H54 (cell line): ENCODE measurements around the gene ZNF493.
A peak's percentile ranks its signal among the peaks of the same experiment; 100 is the strongest.

ENCODE experiments used
- DNase-seq: peaks from one replicate; pipeline ENCODE4 v3.0.0; 2011; ENCODE audit warnings: low spot score, mixed read lengths; ENCODE audit not compliant: insufficient read length
- FAIRE-seq: peaks from 3 replicates; lab custom pipeline; 2011; peaks lifted over from hg19 to GRCh38; lab: Jason Lieb, UNC
- POLR2A ChIP-seq: IDR thresholded peaks from 2 replicates; pipeline ENCODE4 v1.6.1; 2011; ENCODE audit warnings: low read depth, mild to moderate bottlenecking, low read length

ZNF493 gene

GRCh38 chr19:21432590-21432989 lies 35.7 kb downstream of the ZNF493 start:
- no peak for FAIRE-seq
- DNase-seq = no peak
- no peak for TF ChIP-seq POLR2A

GRCh38 chr19:21434516-21434915 lies 37.6 kb downstream of the ZNF493 start:
- DNase-seq = no peak
- FAIRE-seq = no peak
- no peak for TF ChIP-seq POLR2A

- no peak for TF ChIP-seq POLR2A
- FAIRE-seq (no peak), DNase-seq (no peak)
Observed at GRCh38 chr19:21434967-21435544, 38.1 kb downstream of the ZNF493 start.

- TF ChIP-seq POLR2A = no peak
- DNase-seq (no peak), FAIRE-seq (peak; percentile 23)
Observed at GRCh38 chr19:21439201-21439751, 42.3 kb downstream of the ZNF493 start.

- no peak for DNase-seq
- TF ChIP-seq POLR2A = no peak
- FAIRE-seq = no peak
Observed at GRCh38 chr19:21440321-21440720, 43.4 kb downstream of the ZNF493 start.

GRCh38 chr19:21451187-21451586 lies 54.3 kb downstream of the ZNF493 start:
- TF ChIP-seq POLR2A = no peak
- DNase-seq (no peak), FAIRE-seq (no peak)

- DNase-seq (no peak), FAIRE-seq (no peak)
- no peak for TF ChIP-seq POLR2A
Observed at GRCh38 chr19:21454901-21455300, 58.0 kb downstream of the ZNF493 start.

GRCh38 chr19:21460686-21461085 lies 63.8 kb downstream of the ZNF493 start:
- FAIRE-seq = no peak
- no peak for DNase-seq
- TF ChIP-seq POLR2A = no peak

GRCh38 chr19:21462540-21462939 lies 65.6 kb downstream of the ZNF493 start:
- FAIRE-seq (no peak), DNase-seq (no peak)
- TF ChIP-seq POLR2A = no peak

GRCh38 chr19:21463449-21464105 lies 66.6 kb downstream of the ZNF493 start:
- FAIRE-seq = no peak
- no peak for DNase-seq

GRCh38 chr19:21466627-21467026 lies 69.7 kb downstream of the ZNF493 start:
- no peak for DNase-seq
- TF ChIP-seq POLR2A = no peak

More at GRCh38 chr19:21463449-21464105, 66.6 kb downstream of the ZNF493 start:
- TF ChIP-seq POLR2A = no peak

GRCh38 chr19:21468791-21469190 lies 71.9 kb downstream of the ZNF493 start:
- TF ChIP-seq POLR2A = no peak
- FAIRE-seq (no peak), DNase-seq (no peak)

More at GRCh38 chr19:21466627-21467026, 69.7 kb downstream of the ZNF493 start:
- no peak for FAIRE-seq

GRCh38 chr19:21472507-21472906 lies 75.6 kb downstream of the ZNF493 start:
- TF ChIP-seq POLR2A = no peak
- DNase-seq = no peak
- FAIRE-seq = no peak

- no peak for TF ChIP-seq POLR2A
- FAIRE-seq (no peak), DNase-seq (no peak)
Observed at GRCh38 chr19:21474671-21475181, 77.8 kb downstream of the ZNF493 start.
